ENCODE measurements around the gene RESP18. TPM values are rescaled to one million over a fixed set of nuclear protein-coding genes. Genes with fewer than 3 reads are reported as not detected.

Gene RESP18
- total RNA-seq, 1 experiment from 2014 or later = not detected

DNA sequence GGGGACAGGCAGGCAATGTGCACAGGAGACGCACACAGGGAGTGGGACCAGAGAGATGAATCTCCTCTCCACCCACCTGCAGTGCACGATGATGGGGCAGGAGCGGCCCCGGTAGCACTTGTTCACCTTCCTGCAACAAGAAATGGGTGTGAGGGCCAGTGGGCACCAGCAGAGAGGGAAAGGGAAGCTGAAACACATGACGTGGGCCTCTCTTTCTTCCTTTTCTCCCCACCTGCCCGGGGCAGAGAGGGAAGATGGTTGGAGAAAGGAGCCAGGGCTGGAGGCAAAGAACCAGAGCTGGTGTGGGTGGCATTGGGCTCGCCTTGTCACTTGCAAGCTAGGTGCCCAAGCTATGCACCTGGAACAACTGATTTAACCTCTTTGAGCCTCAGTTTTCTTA lies 41.1 kb downstream of the RESP18 start:
- ATAC-seq = no peak
- DNase-seq (ENCODE audit: low read depth, low spot score) = no peak
- H2AFZ ChIP-seq (ENCODE audit: low read depth, low read length, poor library complexity, severe bottlenecking) = no peak overlapping the region
- peaks cover 13 to 26% of the 10 kb centered on the region in 2 experiments for H3K4me1 ChIP-seq (ENCODE audit: control insufficient read depth in 1 of 2, insufficient read depth in 2 of 2, low read length in 2 of 2)
- ChIA-PET POLR2A (no interaction called here), CTCF (no interaction called here), RAD21 (ENCODE audit: low non-redundant PET in 1 of 2, low total read pairs in 2 of 2, uncharacterized antibody in 2 of 2, unreplicated experiment in 2 of 2) (no interaction called here)
- TF ChIP-seq CEBPB (IDR thresholded peaks at IDR 0.05; ENCODE audit: low read depth) (no peak), TCF7L2 (IDR thresholded peaks at IDR 0.05; ENCODE audit: borderline replicate concordance, extremely low read depth, insufficient read depth, insufficient read length) (no peak), ELF1 (IDR thresholded peaks at IDR 0.05; ENCODE audit: borderline replicate concordance, low read depth) (no peak), EZH2 (IDR thresholded peaks at IDR 0.05) (no peak), FOSL1 (IDR thresholded peaks at IDR 0.05; ENCODE audit: low read depth) (no peak), RAD21 (IDR thresholded peaks at IDR 0.05; ENCODE audit: low read depth) (no peak), ZFX (IDR thresholded peaks at IDR 0.05) (no peak), POLR2AphosphoS5 (IDR thresholded peaks at IDR 0.05; ENCODE audit: low read depth, low read length) (no peak), SRF (IDR thresholded peaks at IDR 0.05; ENCODE audit: low read depth) (no peak)
- TF ChIP-seq, protein P1, sequence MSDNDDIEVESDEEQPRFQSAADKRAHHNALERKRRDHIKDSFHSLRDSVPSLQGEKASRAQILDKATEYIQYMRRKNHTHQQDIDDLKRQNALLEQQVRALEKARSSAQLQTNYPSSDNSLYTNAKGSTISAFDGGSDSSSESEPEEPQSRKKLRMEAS (IDR thresholded peaks at IDR 0.05) = no peak
- H3K79me2 ChIP-seq (ENCODE audit: insufficient read depth, low read length) = no peaks in the 10 kb centered on the region
- H3K9ac ChIP-seq (ENCODE audit: low read length) = no peak overlapping the region
- H3K4me2 ChIP-seq (ENCODE audit: low read length) = no peak overlapping the region
- no peaks in the 10 kb centered on the region for H4K20me1 ChIP-seq (ENCODE audit: insufficient read depth)
- H3K9me3 ChIP-seq (ENCODE audit: control insufficient read depth in 1 of 2, insufficient read depth in 1 of 2, low read depth in 1 of 2, low read length in 2 of 2) = no peaks in the 10 kb centered on the region
- intact Hi-C loops (cut with micrococcal nuclease) = no loop called here
- H3K4me3 ChIP-seq (replicated peaks in 1 of 2; ENCODE audit: low read depth in 1 of 2, low read length in 2 of 2) = no peak overlapping the region
- H3K27ac ChIP-seq (ENCODE audit: low read depth, low read length) = no peak overlapping the region
- no TSS peak for BruUV-seq (replicated peaks)
- H3K27me3 ChIP-seq (ENCODE audit: insufficient read depth, low read length) = no peaks in the 10 kb centered on the region
- no peaks in the 10 kb centered on the region for H3K36me3 ChIP-seq (ENCODE audit: control insufficient read depth in 1 of 2, insufficient read depth in 2 of 2, low read length in 2 of 2)
- no peaks in the 10 kb centered on the region for H3K9me2 ChIP-seq (ENCODE audit: insufficient read depth)

DNA sequence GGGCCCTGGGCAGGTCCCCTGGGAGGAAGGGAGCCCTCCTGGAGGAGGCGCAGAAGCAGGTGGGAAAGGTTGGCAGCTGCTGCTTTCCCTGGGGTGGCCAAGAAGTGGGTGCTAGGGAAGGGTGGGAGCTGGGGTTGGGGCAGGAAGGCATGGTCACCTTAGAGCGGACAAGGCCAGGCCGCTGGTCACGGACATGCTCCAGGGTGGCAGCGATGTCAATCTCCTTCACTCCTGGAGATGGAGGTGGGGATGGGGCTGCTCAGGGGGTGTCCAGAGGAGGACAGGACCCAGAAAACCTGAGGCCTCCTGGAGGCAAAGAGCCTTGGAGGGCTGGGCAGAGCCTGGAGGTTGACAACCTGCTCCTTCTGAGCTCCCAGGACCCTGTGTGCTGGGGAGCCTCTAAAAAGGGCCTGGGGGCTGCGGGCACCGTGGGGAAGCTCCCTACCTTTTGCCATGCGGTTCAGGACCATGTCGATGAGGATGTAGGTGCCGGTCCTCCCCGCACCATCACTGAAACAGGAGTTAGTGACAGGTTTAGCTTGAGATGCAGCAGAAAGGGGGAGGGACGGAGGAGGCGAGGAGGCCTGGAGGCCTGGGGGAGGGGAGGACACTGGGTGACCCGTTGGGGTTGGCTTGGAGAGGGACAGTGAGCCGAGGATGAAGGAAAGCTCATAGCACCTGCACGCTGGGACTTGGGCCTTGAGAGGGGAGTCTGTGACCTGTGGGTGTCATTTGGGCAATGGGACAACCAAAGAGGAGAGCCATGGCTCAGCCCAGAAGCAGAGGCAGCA lies 42.0 kb downstream of the RESP18 start:
- TF ChIP-seq, protein P1 (IDR thresholded peaks at IDR 0.05) = no peak
- TF ChIP-seq, protein P2, sequence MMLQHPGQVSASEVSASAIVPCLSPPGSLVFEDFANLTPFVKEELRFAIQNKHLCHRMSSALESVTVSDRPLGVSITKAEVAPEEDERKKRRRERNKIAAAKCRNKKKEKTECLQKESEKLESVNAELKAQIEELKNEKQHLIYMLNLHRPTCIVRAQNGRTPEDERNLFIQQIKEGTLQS (IDR thresholded peaks at IDR 0.05) = no peak
- TF ChIP-seq CEBPB (IDR thresholded peaks at IDR 0.05; ENCODE audit: low read depth) = no peak
- Histone ChIP-seq H4K20me1 (ENCODE audit: insufficient read depth) (no peaks in the 10 kb centered on the region), H3K9me2 (ENCODE audit: insufficient read depth) (no peaks in the 10 kb centered on the region), H3K27ac (ENCODE audit: low read depth, low read length) (no peak overlapping the region), H3K4me3 (replicated peaks in 1 of 2; ENCODE audit: low read depth in 1 of 2, low read length in 2 of 2) (no peak overlapping the region), H3K4me2 (ENCODE audit: low read length) (no peak overlapping the region), H3K9me3 (ENCODE audit: control insufficient read depth in 1 of 2, insufficient read depth in 1 of 2, low read depth in 1 of 2, low read length in 2 of 2) (no peaks in the 10 kb centered on the region), H3K36me3 (ENCODE audit: control insufficient read depth in 1 of 2, insufficient read depth in 2 of 2, low read length in 2 of 2) (no peaks in the 10 kb centered on the region), H3K27me3 (ENCODE audit: insufficient read depth, low read length) (no peaks in the 10 kb centered on the region), H2AFZ (ENCODE audit: low read depth, low read length, poor library complexity, severe bottlenecking) (no peak overlapping the region), H3K79me2 (ENCODE audit: insufficient read depth, low read length) (no peaks in the 10 kb centered on the region), H3K9ac (ENCODE audit: low read length) (no peak overlapping the region), H3K4me1 (ENCODE audit: control insufficient read depth in 1 of 2, insufficient read depth in 2 of 2, low read length in 2 of 2) (peaks cover 16 to 30% of the 10 kb centered on the region in 2 experiments)
- ChIA-PET RAD21 (ENCODE audit: low non-redundant PET in 1 of 2, low total read pairs in 2 of 2, uncharacterized antibody in 2 of 2, unreplicated experiment in 2 of 2) (no interaction called here), CTCF (interaction anchor here (1.0 kb wide), 1 partner anchor 11 kb away, joined by 3 read pairs; the partner anchor contains the start of gene DNAJB2), POLR2A (no interaction called here)
- no peak for ATAC-seq
- no TSS peak for BruUV-seq (replicated peaks)
- intact Hi-C loops (cut with micrococcal nuclease) = no loop called here
- DNase-seq (ENCODE audit: low read depth, low spot score) = no peak
